ENCODE data around the gene P3R3URF.

The P3R3URF gene

DNA sequence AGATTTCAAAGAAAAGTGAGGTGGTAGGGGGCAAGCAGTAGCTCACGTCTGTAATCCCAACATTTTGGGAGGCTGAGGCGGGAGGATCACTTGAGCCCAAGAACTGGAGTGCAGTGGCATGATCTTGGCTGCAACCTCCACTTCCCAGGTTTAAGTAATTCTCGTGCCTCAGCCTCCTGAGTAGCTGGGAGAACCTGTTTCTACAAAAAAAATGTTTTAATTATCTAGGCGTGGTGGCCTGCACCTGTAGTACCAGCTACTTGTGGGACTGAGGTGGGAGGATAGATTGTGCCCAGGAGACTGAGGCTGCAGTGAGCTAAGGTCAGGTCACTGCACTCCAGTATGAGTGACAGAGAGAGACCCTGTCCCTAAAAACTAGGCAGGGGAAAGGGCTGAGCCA is 4.0 kb downstream of the P3R3URF start:
- ATAC-seq, result no peak
- TF ChIP-seq, protein P1, sequence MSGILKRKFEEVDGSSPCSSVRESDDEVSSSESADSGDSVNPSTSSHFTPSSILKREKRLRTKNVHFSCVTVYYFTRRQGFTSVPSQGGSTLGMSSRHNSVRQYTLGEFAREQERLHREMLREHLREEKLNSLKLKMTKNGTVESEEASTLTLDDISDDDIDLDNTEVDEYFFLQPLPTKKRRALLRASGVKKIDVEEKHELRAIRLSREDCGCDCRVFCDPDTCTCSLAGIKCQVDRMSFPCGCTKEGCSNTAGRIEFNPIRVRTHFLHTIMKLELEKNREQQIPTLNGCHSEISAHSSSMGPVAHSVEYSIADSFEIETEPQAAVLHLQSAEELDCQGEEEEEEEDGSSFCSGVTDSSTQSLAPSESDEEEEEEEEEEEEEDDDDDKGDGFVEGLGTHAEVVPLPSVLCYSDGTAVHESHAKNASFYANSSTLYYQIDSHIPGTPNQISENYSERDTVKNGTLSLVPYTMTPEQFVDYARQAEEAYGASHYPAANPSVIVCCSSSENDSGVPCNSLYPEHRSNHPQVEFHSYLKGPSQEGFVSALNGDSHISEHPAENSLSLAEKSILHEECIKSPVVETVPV (CRISPR knock-in tag; IDR thresholded peaks at IDR 0.05), result no peak
- TF ChIP-seq, protein P2, sequence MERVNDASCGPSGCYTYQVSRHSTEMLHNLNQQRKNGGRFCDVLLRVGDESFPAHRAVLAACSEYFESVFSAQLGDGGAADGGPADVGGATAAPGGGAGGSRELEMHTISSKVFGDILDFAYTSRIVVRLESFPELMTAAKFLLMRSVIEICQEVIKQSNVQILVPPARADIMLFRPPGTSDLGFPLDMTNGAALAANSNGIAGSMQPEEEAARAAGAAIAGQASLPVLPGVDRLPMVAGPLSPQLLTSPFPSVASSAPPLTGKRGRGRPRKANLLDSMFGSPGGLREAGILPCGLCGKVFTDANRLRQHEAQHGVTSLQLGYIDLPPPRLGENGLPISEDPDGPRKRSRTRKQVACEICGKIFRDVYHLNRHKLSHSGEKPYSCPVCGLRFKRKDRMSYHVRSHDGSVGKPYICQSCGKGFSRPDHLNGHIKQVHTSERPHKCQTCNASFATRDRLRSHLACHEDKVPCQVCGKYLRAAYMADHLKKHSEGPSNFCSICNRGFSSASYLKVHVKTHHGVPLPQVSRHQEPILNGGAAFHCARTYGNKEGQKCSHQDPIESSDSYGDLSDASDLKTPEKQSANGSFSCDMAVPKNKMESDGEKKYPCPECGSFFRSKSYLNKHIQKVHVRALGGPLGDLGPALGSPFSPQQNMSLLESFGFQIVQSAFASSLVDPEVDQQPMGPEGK (CRISPR knock-in tag; IDR thresholded peaks at IDR 0.05; ENCODE audit: borderline replicate concordance), result no peak
- no peak for TF ChIP-seq ZFP3 (CRISPR knock-in tag; IDR thresholded peaks at IDR 0.05)
- no peak for TF ChIP-seq BACH2 (CRISPR knock-in tag; IDR thresholded peaks at IDR 0.05; ENCODE audit: borderline replicate concordance)
- TF ChIP-seq ZC3H10 (CRISPR knock-in tag; IDR thresholded peaks at IDR 0.05), result no peak
- TF ChIP-seq, protein P3, sequence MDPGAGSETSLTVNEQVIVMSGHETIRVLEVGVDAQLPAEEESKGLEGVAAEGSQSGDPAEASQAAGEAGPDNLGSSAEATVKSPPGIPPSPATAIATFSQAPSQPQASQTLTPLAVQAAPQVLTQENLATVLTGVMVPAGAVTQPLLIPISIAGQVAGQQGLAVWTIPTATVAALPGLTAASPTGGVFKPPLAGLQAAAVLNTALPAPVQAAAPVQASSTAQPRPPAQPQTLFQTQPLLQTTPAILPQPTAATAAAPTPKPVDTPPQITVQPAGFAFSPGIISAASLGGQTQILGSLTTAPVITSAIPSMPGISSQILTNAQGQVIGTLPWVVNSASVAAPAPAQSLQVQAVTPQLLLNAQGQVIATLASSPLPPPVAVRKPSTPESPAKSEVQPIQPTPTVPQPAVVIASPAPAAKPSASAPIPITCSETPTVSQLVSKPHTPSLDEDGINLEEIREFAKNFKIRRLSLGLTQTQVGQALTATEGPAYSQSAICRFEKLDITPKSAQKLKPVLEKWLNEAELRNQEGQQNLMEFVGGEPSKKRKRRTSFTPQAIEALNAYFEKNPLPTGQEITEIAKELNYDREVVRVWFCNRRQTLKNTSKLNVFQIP (CRISPR knock-in tag; IDR thresholded peaks at IDR 0.05; ENCODE audit: borderline replicate concordance, low read depth), result no peak
- TF ChIP-seq, protein P4, sequence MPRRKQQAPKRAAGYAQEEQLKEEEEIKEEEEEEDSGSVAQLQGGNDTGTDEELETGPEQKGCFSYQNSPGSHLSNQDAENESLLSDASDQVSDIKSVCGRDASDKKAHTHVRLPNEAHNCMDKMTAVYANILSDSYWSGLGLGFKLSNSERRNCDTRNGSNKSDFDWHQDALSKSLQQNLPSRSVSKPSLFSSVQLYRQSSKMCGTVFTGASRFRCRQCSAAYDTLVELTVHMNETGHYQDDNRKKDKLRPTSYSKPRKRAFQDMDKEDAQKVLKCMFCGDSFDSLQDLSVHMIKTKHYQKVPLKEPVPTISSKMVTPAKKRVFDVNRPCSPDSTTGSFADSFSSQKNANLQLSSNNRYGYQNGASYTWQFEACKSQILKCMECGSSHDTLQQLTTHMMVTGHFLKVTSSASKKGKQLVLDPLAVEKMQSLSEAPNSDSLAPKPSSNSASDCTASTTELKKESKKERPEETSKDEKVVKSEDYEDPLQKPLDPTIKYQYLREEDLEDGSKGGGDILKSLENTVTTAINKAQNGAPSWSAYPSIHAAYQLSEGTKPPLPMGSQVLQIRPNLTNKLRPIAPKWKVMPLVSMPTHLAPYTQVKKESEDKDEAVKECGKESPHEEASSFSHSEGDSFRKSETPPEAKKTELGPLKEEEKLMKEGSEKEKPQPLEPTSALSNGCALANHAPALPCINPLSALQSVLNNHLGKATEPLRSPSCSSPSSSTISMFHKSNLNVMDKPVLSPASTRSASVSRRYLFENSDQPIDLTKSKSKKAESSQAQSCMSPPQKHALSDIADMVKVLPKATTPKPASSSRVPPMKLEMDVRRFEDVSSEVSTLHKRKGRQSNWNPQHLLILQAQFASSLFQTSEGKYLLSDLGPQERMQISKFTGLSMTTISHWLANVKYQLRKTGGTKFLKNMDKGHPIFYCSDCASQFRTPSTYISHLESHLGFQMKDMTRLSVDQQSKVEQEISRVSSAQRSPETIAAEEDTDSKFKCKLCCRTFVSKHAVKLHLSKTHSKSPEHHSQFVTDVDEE (CRISPR knock-in tag; IDR thresholded peaks at IDR 0.05), result no peak
- no peak for TF ChIP-seq ZNF565 (CRISPR knock-in tag; conservative IDR thresholded peaks at IDR 0.05; ENCODE audit: low read depth)
- no peak for TF ChIP-seq ARNTL (CRISPR knock-in tag; IDR thresholded peaks at IDR 0.05; ENCODE audit: borderline replicate concordance, low read depth)
- no peak for TF ChIP-seq CSDC2 (CRISPR knock-in tag; IDR thresholded peaks at IDR 0.05)

DNA sequence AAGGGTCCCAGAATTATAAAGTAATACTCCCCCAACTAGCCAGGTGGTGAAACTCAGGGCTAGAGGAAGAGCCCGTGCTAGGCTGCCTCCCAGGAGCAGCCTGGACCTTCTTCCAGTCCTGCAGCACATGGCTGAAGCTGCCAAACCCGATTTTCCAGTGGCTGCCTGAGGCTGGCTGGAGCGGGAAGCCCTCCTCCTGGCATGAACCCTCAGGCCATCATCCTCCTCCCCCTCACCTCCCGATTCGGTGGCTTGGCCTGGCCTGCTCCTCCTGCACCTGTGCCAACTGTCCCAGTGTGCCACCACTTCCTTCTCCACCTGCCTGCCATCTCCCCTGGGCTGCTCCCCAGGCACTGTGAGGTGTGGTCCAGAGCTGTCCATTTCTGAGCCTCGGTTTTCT is 4.4 kb downstream of the P3R3URF start:
- no peak for TF ChIP-seq ISL1 (CRISPR knock-in tag; IDR thresholded peaks at IDR 0.05)
- TF ChIP-seq GLIS3 (CRISPR knock-in tag; IDR thresholded peaks at IDR 0.05), result no peak
- TF ChIP-seq, protein P4 (CRISPR knock-in tag; IDR thresholded peaks at IDR 0.05), result no peak
- TF ChIP-seq SNAI2 (CRISPR knock-in tag; IDR thresholded peaks at IDR 0.05), result no peak
- TF ChIP-seq ZNF8 (CRISPR knock-in tag; IDR thresholded peaks at IDR 0.05), result no peak
- TF ChIP-seq ZNF565 (CRISPR knock-in tag; conservative IDR thresholded peaks at IDR 0.05; ENCODE audit: low read depth), result no peak
- no peak for TF ChIP-seq TOX (CRISPR knock-in tag; IDR thresholded peaks at IDR 0.05; ENCODE audit: borderline replicate concordance)
- no peak for TF ChIP-seq ARNTL (CRISPR knock-in tag; IDR thresholded peaks at IDR 0.05; ENCODE audit: borderline replicate concordance, low read depth)
- TF ChIP-seq ZNF70 (CRISPR knock-in tag; IDR thresholded peaks at IDR 0.05), result no peak
- no peak for TF ChIP-seq ESRRG (CRISPR knock-in tag; IDR thresholded peaks at IDR 0.05)
- no peak for TF ChIP-seq ZFP30 (CRISPR knock-in tag; IDR thresholded peaks at IDR 0.05)
- no peak for TF ChIP-seq ZC3H10 (CRISPR knock-in tag; IDR thresholded peaks at IDR 0.05)
- no peak for TF ChIP-seq RARB (CRISPR knock-in tag; IDR thresholded peaks at IDR 0.05)
- no peak for ATAC-seq

DNA sequence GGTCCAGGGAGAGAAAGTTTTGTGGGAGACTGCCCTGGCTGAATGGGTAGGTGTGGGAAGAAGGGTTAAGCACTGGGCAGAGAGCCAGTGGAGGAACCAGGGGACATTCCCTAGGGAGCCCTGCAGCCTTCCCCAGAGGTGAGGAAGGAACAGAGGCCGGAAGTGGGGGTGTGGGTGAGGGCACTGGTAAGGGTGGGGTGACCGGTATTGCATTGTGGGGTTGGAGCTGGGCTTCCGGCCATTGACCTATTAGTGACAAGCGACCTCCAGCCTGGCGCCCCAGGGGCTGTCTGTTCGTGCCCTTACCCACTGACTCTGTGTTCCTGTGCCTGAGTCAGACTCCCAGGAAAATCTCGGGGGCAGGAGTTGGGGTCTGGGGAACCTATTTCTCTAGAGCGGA is 4.9 kb downstream of the P3R3URF start:
- no peak for TF ChIP-seq ZNF565 (CRISPR knock-in tag; conservative IDR thresholded peaks at IDR 0.05; ENCODE audit: low read depth)
- TF ChIP-seq TCF4 (CRISPR knock-in tag; IDR thresholded peaks at IDR 0.05; ENCODE audit: borderline replicate concordance), result no peak
- TF ChIP-seq ZNF8 (CRISPR knock-in tag; IDR thresholded peaks at IDR 0.05), result no peak
- no peak for ATAC-seq

Data from SK-N-SH treated with all-trans-retinoic acid at 6 μM for 48 hours (cell line).